GM21360 (cell line): ENCODE results near the gene HOXA7.

Experiments used
- ATAC-seq: cut with Tn5 transposase; IDR thresholded peaks from one replicate; pipeline ENCODE4 v1.9.1; 2021; ENCODE audit warnings: mild to moderate bottlenecking, moderate library complexity; ENCODE audit not compliant: unreplicated experiment

Gene HOXA7

DNA sequence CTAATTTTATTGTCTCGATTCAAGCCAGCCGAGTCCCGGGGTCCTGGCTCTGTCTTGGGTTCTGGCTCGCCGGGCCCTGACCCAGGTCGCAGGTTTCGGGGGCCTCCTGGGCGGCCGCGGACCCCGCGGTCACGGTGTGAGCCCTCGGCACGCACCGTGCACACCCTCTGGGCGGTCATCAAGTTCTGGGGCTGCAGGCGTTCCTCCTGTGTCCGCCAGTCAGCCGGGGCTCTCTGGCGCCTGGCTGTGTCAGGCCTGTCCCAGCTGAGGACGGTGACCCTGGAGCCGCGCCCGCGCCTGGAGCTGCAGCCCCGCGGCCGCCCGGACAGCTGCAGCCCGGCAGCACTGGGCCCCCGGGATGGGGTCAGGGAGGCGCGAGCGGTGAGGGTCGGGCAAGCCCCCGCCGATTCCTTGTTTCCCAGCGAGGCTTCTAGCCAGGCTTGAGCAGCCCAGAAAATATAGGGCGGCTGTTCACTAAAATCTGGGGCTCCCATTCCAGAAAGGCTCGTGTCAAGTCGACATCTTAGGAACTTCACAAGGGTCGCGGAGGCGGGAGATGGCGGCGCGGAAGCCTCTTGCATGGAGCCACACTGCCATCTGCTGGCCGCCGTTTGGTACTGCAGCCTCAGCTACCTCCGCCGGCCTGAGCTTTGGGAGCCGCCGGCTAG is 4.2 kb upstream of the HOXA7 start:
- peak; percentile 49 for ATAC-seq

DNA sequence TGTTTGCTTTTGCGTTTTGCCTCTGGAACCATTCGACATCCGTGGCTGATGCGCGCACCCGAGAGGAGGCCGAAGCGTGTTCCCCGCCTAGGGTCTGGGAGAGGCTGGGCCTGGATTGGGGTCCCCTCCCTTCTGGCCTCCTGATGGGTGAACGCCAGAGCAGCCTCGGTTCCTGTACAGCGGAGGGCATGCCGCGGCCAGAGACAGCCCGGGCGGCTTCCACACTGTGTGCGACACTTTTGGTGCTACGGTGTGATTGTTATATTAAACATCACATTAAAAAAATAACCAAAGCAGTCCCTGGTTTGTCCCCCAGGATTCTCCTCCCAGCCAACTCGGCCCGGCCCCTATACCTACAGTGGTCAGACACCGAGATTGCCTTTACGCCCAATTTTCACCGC is 3.7 kb upstream of the HOXA7 start:
- no peak for ATAC-seq

DNA sequence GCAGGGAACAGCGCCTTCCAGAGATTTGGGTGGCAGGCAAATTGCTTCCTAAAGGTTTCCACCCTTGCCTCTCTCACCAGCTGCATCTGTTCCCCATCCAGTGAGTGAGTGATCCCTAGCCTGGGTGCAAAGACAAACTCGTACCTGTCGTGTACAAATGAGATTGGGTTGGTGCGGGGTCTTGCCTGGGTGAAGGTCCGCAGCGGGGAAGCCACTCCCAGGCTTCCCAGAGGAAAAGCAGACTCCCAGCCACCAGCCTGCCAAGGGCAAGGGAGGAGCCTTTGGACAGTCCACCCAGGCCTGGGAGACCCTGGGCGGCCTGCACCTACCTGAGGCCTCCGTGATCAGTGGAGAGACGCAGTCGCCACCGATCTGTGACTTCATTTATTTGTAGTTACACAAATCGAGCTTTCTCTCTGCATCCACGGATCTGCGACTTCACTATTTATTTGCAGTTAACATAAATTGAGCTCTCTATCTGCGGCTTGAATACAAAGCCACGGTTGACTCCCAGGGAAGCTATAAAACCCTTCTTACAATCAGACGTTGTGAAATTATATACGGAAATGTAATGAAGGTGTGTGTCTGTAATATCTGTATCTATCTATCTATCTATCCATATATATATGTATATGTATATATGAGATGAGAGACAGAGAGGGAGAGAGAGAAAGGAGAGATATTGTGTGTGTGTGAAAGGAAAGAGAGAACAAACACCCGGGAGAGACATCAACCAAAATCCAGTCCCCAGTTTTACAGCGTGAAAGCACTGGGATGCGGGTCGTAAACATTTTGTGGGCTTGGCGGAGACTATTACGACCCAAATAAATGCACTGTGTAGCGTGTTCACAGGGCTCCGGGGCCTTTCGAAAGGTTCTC is 3.0 kb upstream of the HOXA7 start:
- no peak for ATAC-seq

DNA sequence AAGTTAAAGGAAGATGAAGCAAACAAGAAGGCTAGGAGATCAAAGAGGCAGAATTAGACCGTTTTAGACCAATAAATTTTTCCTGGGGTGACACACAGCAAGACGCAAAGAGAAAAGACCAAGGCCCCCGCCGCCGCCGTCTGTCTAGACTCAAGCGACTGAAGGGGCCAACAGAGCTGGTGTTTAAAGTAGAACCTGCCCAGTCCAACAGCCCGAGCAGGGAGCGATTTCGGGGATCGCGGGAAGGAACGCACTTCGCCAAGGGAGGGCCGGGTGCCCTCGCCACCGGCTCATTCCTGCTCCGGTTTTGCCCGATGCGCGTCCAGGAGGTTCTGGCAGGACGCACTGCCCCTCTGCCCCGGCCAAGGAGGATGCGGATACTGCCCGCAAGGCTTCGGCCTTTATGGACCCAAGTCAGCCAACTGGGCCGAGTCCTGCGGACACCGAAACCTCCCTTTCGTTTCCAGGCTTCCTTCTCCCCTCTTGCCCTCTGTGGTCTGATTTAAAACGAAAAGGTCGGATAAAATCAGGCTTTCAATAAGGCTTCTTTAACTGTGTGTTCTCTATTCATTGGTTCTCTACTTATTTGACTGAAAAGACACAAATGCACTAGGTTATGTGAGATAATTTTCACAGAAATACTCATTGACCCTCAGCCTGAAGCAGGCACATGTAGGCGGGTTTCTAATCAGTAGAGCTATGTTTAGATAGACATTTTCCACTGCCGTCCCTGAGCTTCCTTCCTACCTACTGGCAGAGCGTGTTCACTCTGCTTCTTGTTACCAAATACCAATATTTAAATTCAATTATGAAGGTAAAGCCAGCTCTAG is 2.2 kb upstream of the HOXA7 start:
- no peak for ATAC-seq

DNA sequence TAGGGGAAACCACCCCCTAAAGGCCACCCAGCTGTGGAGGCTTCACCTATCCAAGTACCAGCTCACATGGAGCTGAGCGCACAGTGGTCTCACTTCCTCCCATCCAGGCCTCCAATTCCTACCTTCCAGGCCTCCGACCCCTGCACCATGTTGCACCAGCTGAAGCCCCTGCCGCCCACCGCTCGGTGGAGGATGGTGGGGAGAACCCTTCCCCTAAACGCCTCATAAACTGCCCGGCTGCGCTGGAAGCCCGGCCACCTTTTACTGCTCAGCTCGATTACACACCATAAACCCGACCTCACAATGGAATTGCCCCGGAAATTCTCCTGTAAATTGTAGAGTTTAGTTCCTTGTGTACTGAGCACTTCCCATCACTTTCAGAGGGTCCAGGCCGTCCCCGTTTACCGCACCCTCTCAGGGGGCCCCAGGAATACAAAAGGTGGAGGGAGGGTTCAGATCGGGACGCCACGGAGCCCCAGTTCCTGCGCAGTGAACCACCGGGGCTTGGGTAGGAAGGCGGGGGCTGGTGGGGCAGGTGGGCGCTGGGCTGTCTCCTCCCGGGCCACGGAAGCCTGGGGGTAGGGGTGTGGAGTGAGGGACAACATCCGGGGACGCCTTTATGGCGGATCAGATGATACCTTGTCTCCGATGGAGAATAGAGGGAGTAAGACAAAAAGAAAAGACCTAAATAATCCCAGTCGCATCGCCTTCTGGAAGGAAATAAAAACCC is 1.4 kb upstream of the HOXA7 start:
- ATAC-seq = no peak

DNA sequence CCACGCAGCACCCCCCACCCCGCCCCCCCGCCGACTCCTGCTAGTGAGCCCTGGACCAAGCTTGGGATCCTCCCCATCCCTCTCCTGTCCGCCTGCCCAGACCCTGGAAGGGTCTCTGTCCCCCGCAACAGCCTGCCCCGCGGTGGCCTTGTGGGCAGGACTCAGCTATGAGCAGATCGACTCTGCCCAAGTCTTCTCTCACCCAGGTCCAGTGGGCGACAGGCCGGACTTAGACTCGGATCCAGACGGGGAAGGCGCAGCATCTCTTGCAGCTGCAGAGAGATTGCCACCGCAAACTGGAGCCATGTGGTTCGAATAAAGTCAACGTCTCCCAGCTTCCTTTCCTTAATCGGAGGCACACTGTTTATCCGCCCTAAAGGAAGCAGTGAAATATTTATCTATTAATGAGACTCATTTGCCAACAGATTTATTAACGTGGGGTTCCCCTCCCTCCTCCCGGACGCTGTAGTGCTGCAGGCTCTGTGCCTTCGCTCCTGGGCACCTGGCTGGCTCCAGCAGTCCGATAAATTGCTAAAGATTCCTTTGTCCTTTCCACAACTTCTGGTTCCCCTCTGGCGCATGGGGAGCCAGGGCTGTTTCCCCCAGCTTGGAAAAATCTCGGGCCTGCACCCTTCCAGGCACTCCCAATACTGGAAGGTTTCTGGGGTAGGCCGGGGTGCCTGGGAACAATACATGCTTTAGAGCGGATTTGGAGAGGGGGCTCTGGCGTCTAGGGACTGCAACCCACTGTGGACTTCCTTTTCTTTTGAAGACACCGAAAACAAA is 634 bp upstream of the HOXA7 start:
- ATAC-seq = no peak

DNA sequence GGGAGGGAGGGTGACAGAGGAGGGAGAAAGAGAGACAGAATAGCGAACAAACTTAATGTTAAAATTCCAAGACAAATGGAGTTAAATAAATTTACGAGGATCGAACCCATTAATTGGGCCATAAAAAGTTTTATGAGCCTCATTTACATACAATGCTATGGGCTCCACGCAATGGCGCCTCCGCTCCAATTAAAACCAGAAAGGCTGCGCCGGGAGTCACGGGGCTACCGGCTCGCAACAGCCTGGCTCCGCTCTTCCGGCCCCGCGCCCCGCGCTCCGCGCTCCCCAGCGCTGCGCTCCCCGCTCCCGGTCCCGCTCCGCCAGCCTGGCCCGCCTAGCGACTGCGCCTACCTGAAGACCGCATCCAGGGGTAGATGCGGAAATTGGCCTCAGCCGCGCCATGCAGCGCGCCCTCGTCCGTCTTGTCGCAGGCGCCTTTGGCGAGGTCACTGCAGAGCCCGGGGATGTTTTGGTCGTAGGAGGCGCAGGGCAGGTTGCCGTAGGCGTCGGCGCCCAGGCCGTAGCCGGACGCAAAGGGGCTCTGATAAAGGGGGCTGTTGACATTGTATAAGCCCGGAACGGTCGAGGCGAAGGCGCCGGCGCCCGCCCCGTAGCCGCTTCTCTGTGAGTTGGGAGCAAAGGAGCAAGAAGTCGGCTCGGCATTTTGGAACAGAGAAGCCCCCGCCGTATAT is 513 bp downstream of the HOXA7 start:
- no peak for ATAC-seq

DNA sequence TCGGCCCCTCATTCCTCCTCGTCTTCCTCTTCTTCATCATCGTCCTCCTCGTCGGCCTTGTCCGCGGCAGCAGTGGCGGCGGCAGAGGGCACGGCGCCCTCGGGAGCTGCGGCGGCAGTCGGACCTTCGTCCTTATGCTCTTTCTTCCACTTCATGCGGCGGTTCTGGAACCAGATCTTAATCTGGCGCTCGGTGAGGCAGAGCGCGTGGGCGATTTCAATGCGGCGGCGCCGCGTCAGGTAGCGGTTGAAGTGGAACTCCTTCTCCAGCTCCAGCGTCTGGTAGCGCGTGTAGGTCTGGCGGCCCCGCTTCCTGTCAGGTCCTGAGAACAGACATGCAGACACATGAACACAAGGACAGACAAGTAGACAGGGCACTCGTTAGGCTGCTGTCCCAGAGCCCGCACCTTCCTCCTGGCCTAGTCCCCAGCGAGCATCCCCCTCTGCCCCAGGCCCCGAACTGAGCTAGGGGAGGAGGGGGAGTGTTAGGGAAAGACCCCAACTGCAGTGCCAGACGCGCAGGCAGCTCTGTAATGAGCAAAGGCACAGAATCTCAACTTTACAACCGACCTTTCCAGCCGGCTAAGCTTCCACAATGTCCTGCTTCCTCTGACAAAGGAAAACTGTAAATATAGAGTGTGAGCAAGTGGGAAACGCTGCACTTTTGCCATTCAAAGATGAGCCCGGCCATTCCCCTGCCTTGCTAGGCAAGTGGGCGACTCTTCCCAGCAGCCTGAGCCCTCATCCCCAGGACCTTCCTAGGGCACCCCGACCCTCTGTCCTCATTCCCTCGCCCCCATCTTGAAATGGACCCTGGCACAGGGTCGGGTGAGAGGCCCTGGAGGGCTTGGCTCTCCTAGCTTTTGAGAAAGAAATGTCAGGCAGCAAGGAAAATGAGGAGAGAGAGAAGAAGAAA is 1.3 kb downstream of the HOXA7 start:
- ATAC-seq = no peak

DNA sequence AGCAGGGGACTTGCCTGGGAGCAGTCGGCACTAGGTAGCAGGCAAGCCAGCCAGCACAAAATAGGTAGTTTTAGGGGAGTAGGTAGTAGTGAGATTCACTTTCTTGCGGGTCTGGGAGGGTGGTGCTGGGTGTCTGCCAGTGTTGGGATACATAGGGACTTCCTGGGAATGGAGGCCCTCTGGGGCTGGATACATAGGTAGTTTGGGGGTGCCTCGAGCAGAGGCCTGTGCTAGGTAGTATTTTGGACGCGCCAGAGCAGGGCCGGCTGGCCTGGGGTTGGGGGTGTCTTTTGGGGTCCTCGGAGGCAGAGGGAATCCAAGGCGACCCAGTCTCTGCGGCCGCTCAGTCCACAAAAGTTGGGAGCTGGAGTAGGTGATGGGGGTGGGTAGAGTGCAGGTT is 2.1 kb downstream of the HOXA7 start:
- ATAC-seq = no peak

DNA sequence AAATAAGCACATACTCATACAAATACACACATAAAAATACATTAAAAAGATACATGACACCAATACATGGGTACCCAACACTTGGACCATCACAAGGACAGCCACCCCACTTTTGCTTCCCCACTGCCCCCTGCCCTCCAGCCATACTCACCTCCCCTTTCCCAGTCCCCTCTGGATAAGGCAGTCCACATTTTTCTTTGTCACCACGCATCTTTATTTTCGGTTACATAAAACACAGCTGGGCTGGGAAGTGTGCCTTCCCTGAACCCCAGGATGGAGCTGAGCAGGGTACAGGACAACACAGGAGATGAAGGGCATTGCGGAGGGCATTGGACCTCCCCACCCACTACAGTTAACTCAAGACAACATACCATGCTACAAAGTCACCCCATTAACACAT is 2.9 kb downstream of the HOXA7 start:
- no peak for ATAC-seq

DNA sequence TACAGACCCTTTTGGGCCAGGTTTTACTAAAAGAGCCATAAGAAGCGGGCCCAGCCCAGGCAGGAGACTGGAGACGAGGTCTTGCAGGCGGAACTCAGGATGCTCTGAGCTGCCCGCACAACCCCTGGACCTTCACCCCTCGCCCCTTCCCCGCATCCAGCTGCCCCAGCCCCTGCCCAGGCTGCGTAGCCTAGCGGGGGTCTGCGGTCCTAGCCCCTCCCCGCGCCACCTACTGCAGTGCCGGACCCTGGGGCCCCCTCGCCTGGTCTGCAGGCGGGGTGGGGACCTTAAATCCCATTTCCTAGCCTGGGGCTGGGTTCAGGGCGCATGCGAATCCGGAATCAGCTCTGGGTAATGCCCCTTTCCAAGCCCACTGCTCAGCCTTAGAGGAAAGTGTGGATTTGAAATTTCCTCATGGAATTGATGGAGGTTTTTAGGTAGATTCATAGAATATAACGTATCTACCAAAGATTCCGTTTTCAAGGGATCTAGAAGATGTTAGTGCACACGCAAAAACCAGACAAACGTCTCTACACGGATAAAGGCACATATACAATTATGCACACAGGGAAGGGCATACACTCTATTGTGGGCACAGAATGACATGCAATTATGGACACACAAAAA is 3.5 kb downstream of the HOXA7 start:
- ATAC-seq = no peak

DNA sequence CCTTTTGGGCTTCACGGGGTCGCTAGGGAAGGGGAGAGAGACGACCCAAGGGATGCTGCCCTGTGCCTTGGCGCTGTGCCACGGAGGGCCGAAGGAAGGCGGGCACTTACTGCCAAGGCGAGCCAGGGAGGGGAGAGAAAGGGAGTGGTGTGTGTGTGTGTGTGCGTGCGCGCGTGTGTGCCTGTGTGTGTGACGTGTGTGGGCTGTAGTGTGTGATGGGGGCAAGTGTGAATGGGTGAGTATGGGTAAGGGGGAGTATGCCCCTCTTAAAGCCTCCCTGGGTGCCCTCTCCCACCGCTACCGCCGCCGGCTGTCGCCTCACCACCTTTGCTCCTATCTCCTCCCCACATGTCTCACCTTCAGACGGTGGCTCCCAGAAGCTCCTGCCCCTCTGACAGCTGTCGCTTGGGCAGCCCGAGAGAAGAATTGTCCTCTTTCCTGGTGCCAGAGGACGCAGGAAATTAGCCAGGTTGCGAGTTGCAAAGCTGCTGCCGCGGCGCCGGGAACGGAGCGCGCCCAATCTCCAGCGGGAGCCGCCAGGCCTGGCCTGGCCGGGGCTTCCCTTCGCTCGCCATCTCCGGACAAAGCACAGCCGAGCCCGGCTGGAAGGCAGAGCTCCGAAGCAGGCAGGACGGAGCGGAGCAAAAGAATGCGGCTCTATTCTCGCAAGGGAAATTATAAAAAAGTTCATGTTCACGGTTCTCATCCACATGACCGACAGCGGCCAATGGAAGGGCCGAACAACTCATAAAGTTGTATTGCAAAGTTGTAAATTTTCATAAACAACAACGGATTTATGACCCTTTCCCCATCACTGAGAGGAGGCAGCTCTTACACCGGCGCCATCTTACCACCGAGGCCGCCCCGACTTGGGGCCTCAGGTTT is 4.3 kb downstream of the HOXA7 start, which contains the start of gene HOXA3:
Gene HOXA3, minus strand, starts transcription at position 653 of the 885 bp plus-strand sequence. CDS start 41,943 bp downstream, outside the sequence.
- no peak for ATAC-seq

DNA sequence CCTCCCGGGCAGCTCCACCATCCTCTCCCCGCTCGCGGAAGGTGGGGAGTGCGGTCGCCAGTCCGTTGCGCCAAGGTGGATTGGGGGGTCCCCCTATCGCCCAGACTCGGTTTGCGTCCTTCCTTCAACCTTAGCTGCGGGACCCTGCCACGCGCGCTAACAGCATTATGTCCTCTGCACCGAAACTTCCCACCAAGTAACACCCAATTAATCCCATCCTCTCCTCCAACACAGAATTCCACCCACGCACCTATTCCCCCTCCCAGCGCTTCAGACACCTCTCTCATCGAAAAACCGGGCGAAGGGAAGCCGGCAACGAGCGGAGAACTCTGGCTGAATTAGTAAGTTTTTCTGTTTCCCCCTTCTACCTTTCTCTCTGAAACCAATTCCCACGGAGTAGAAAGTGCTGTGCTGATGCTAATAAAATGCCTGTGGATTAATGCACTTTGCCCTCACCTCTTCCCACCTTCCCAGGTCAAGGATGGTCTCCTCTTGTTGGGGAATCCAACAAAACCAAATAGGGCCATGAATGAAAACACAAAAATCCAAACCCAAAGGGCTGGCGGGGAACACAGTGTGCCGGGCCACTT is 5.0 kb downstream of the HOXA7 start:
- no peak for ATAC-seq

DNA sequence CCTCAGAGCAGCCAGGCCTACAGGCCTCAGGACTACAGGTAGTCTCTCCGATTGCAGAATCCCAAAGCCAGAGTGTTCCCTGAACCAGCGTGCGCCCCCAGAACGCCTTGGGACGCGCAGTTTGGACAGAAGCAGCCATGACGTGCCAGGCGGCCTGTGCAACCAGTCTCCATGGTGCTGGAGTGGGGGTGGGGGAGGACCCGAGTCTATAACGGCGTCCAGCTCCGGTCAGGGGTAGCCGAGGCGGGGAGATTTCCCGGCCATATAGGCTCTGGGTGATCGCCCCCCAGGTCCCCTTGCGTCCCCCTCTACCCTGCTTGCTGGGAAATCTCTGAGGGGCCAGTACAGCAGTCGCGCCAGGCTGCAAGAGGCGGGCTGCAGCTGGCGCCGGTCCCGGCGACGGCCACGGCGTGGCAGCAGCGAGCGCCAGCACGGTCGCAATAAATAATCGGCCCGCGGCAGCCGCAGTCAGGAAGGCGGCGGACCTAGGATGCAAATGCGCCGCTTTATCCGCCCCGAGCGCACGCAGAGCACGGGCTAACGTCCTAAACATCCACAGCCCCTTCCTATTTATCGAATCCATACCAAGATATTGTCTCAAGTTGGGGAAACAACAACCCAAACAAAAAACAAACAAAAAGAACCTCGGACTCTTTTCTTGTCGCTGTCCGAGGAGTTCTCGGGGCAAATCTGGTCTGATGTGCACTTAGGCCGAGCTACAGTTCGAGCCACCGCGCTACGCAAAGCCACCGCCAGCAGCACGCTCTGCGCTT is 5.7 kb downstream of the HOXA7 start:
- peak; percentile 63 for ATAC-seq

DNA sequence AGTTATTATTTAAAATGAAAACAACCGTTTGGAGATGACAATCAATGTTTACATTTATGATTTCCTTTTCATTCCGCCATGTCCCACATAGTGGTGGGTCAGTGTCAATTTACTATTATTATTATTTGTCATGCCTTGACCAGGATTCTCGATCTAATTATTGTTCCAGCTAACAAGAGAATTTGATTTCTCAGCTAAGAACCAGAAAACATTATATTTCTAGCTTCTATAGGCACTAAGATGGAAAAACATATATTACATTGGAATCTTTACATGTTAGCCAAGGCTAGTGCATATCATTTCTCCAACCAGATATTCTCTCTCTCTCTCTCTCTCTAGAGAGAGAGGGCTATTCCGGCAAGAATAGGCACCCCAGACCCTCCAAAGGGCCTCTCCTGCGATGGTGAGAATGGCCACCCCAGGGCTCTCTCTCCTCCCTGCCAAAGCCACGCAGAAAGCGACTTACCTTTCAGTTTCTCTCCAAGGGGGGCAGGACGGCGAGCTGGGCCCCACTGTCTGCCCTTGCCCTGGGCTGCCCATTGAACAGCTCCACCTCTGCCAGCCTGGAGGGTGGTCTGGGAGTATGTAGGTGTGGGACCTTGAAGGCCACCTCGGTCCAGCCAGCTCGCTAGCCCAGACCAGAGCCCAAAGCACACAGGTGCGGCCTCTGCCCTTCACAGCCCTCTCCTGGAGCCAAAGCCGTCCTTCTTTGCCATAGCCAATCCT is 6.5 kb downstream of the HOXA7 start:
- no peak for ATAC-seq
